ENCODE measurements around the gene PILRA. TPM values are rescaled to one million over a fixed set of nuclear protein-coding genes. Genes with fewer than 3 reads are reported as not detected.

PILRA gene
- polyA plus RNA-seq, 1 donor (not counting 4 experiments of a cell fraction or from before 2014, with no cell fraction given), result 0.33 TPM

GRCh38 chr7:100415448-100415847, 42.2 kb downstream of the PILRA start:
- dilution Hi-C loops (cut with MboI; ENCODE audit: extremely low pct_ligation_motif_present, low sequenced_read_pairs), result no loop called here
- TF ChIP-seq EZH2 (IDR thresholded peaks at IDR 0.05; ENCODE audit: low read length), result no peak
- TF ChIP-seq CTCF (optimal IDR thresholded peaks at IDR 0.05 in 1 of 3, IDR thresholded peaks at IDR 0.05 in 1 of 3, conservative IDR thresholded peaks at IDR 0.05 in 1 of 3; ENCODE audit: extremely low read depth in 1 of 3, insufficient read depth in 2 of 3, low read length in 3 of 3), result no peak
- Histone ChIP-seq H3K9ac (ENCODE audit: control insufficient read depth, extremely low read depth, insufficient read depth, low read length) (no peak overlapping the region), H3K27ac (ENCODE audit: control insufficient read depth, insufficient read depth, low read length) (no peak overlapping the region), H3K9me1 (ENCODE audit: control insufficient read depth, extremely low read depth, insufficient read depth, low read length) (no peaks in the 10 kb centered on the region), H3K4me2 (ENCODE audit: control insufficient read depth, extremely low read depth, insufficient read depth, low read depth, low read length) (no peak overlapping the region), H3K9me3 (ENCODE audit: control insufficient read depth, low read depth, low read length) (no peaks in the 10 kb centered on the region), H3K36me3 (ENCODE audit: control insufficient read depth in 2 of 2, extremely low read depth in 1 of 2, insufficient read depth in 2 of 2, low read length in 2 of 2) (no peaks in the 10 kb centered on the region), H2AFZ (ENCODE audit: control insufficient read depth, low read length) (no peak overlapping the region), H4K20me1 (ENCODE audit: control insufficient read depth, extremely low read depth, insufficient read depth, low read length) (no peaks in the 10 kb centered on the region), H3K4me3 (ENCODE audit: control insufficient read depth in 2 of 3, extremely low read depth in 1 of 3, insufficient read depth in 2 of 3, low read depth in 1 of 3, low read length in 3 of 3) (no peak overlapping the region), H3K27me3 (ENCODE audit: control insufficient read depth, extremely low read depth, insufficient read depth, low read length) (peaks cover 2% of the 10 kb centered on the region), H3K79me2 (ENCODE audit: control insufficient read depth, insufficient read depth, low read length) (no peaks in the 10 kb centered on the region), H3K4me1 (ENCODE audit: control insufficient read depth, extremely low read depth, insufficient read depth, low read length) (no peaks in the 10 kb centered on the region)
- FAIRE-seq (no peak), DNase-seq (ENCODE audit: low read depth, low spot score) (no peak)

- Histone ChIP-seq H3K36me3 (ENCODE audit: control insufficient read depth in 2 of 2, extremely low read depth in 1 of 2, insufficient read depth in 2 of 2, low read length in 2 of 2) (no peaks in the 10 kb centered on the region), H3K4me3 (ENCODE audit: control insufficient read depth in 2 of 3, extremely low read depth in 1 of 3, insufficient read depth in 2 of 3, low read depth in 1 of 3, low read length in 3 of 3) (no peak overlapping the region), H3K27me3 (ENCODE audit: control insufficient read depth, extremely low read depth, insufficient read depth, low read length) (no peaks in the 10 kb centered on the region), H3K9me1 (ENCODE audit: control insufficient read depth, extremely low read depth, insufficient read depth, low read length) (no peaks in the 10 kb centered on the region), H4K20me1 (ENCODE audit: control insufficient read depth, extremely low read depth, insufficient read depth, low read length) (no peaks in the 10 kb centered on the region), H2AFZ (ENCODE audit: control insufficient read depth, low read length) (no peak overlapping the region), H3K9me3 (ENCODE audit: control insufficient read depth, low read depth, low read length) (no peaks in the 10 kb centered on the region), H3K4me1 (ENCODE audit: control insufficient read depth, extremely low read depth, insufficient read depth, low read length) (no peaks in the 10 kb centered on the region), H3K79me2 (ENCODE audit: control insufficient read depth, insufficient read depth, low read length) (no peaks in the 10 kb centered on the region), H3K9ac (ENCODE audit: control insufficient read depth, extremely low read depth, insufficient read depth, low read length) (no peak overlapping the region), H3K4me2 (ENCODE audit: control insufficient read depth, extremely low read depth, insufficient read depth, low read depth, low read length) (no peak overlapping the region), H3K27ac (ENCODE audit: control insufficient read depth, insufficient read depth, low read length) (no peak overlapping the region)
- FAIRE-seq (no peak), DNase-seq (ENCODE audit: low read depth, low spot score) (no peak)
- TF ChIP-seq EZH2 (IDR thresholded peaks at IDR 0.05; ENCODE audit: low read length), result no peak
- TF ChIP-seq CTCF (optimal IDR thresholded peaks at IDR 0.05 in 1 of 3, IDR thresholded peaks at IDR 0.05 in 1 of 3, conservative IDR thresholded peaks at IDR 0.05 in 1 of 3; ENCODE audit: extremely low read depth in 1 of 3, insufficient read depth in 2 of 3, low read length in 3 of 3), result no peak
- dilution Hi-C loops (cut with MboI; ENCODE audit: extremely low pct_ligation_motif_present, low sequenced_read_pairs), result no loop called here
Measured at GRCh38 chr7:100418930-100419659, 45.8 kb downstream of the PILRA start.

Measured in keratinocyte (primary cell).